Fibroblast of the aortic adventitia (primary cell): Measurements from ENCODE around the gene CAPN10. TPM values are rescaled to one million over a fixed set of nuclear protein-coding genes. Genes with fewer than 3 reads are reported as not detected.

ENCODE experiments used
- DNase-seq: peaks from one replicate; pipeline ENCODE4 v3.0.0-alpha.2; 2010; ENCODE audit warnings: low read depth
- H3K4me3 ChIP-seq: 2 replicates; pipeline ENCODE4 v1.5.1; 2011; ENCODE audit warnings: low read depth, mild to moderate bottlenecking, control low read depth, low read length, moderate library complexity
- CTCF ChIP-seq: IDR thresholded peaks from 2 replicates; pipeline ENCODE4 v1.5.1; 2011; ENCODE audit warnings: mild to moderate bottlenecking, low read length, control low read depth, inconsistent platforms; ENCODE audit not compliant: insufficient read depth
- total RNA-seq: library from RNA; depleted of rRNA; stranded (reverse); fragments of >200 nt; gene quantifications from 2 replicates; pipeline ENCODE4 v1.2.3, GENCODE V29; 2012; ENCODE audit warnings: low replicate concordance

CAPN10 gene
- total RNA-seq, 1 donor = 14.3 TPM

DNA sequence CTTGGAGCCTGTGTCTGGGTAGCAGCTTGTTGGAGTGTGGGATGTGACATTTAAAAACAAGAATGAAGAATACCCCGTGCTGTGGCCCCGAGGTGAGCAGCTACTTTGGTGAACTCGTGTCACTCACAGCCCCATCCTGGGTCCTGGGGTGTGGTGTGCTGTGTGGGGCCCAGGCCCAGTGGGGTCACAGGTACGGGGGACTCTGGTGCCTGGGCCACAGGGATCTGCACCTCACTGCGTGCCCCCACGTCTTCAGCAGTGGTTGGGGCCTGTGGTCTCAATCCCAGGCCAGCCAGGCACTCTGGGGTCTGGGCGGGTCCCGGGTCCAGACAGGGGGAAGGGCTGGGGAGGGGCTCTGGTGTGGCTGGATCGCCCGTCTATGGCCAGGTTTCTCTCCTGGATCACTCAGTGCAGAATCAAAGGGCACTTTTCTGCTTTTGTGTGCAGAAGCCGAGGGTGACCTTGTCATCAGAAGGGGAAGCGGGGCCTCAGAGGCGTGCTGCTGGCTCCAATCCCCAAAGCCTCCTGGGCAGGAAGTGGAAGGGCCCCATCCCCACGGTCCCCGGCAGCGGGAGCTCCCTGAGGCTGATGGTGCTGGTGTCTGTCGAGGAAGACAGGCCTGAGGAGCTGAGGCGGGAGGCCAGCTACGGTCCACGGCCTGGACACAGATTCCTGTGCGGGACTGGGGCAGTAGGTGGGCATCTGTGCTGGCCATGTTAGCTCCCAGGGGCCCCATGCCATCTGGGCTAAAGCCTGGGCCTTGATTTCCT lies 40.2 kb downstream of the CAPN10 start:
- TF ChIP-seq CTCF = no peak
- H3K4me3 ChIP-seq = no peak overlapping the region
- no peak for DNase-seq

GRCh38 chr2:240627736-240628506 lies 41.4 kb downstream of the CAPN10 start:
- no peak for DNase-seq
- no peak overlapping the region for H3K4me3 ChIP-seq

DNA sequence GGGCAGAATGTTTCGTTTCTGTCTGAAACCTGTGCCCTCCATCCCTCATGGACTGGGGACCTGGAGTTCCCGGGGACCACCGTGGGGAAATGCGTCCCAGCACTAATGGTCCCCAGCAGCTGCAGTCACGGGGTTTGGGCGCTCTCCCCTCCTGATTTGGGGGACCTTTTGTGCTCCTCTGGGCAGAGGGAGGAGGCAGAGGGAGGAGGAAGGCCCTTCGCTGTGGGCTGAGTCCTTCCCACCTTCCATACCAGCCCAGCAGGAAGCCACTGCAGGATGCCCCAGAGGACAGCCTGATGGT lies 41.9 kb downstream of the CAPN10 start:
- no peak for DNase-seq
- no peak for TF ChIP-seq CTCF
- no peak overlapping the region for H3K4me3 ChIP-seq

More at GRCh38 chr2:240627736-240628506, 41.4 kb downstream of the CAPN10 start:
- no peak for TF ChIP-seq CTCF

DNA sequence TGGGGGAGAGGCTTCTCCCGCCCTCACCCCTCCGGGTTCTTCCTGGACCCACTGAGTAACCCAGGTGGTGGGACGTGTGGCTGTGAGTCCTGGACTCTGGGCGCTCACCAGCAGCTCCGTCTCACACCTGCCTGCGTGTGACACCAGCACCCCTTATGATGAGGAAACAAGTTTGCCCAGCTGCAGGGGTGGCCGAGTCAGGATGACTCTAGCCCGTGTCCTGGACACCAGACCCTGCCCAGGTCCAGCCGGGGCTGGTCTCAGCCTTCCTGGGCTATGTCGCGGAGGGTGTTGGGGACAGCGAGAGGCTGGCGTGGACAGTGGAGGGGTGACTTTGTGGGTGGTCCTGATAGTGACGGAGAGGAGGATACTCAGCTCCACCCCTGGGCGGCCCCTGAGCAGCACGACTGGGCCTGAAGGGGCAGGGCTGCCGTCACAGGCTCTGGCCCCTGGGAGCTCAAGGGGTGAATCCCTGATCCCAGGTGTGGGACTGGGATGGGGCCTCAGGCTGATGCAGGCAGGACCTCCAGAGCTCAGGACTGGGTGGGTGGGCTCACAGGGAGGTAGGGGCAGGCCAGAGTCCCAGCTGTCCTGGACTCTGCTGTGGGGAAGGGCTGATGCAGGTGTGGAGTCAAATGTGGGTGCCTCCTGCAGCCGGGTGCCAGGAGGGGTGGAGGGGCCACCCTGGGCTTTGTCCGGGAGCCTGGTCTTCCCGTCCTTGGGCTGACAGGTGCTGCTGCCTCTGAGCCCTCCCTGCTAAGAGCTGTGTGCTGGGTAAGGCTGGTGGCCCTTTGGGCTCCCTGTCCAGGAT lies 42.5 kb downstream of the CAPN10 start:
- TF ChIP-seq CTCF = no peak

DNA sequence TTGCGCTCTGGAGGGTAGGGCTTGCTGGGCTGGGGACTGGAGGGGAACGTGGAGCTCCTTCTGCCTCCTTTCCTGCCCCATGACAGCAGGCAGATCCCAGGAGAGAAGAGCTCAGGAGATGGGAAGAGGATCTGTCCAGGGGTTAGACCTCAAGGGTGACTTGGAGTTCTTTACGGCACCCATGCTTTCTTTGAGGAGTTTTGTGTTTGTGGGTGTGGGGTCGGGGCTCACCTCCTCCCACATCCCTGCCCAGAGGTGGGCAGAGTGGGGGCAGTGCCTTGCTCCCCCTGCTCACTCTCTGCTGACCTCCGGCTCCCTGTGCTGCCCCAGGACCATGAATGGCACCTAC lies 43.1 kb downstream of the CAPN10 start:
- TF ChIP-seq CTCF = no peak
- DNase-seq = no peak
- H3K4me3 ChIP-seq = no peak overlapping the region

More for the DNA sequence above, 42.5 kb downstream of the CAPN10 start:
- H3K4me3 ChIP-seq = no peak overlapping the region
- DNase-seq = no peak

- DNase-seq = no peak
- no peak for TF ChIP-seq CTCF
- H3K4me3 ChIP-seq = no peak overlapping the region
Observed at GRCh38 chr2:240629968-240630770, 43.6 kb downstream of the CAPN10 start.
